ENCODE measurements around the gene BTC.

GRCh38 chr4:74734995-74735394, 59.3 kb downstream of the BTC start:
- TF ChIP-seq, protein P1, sequence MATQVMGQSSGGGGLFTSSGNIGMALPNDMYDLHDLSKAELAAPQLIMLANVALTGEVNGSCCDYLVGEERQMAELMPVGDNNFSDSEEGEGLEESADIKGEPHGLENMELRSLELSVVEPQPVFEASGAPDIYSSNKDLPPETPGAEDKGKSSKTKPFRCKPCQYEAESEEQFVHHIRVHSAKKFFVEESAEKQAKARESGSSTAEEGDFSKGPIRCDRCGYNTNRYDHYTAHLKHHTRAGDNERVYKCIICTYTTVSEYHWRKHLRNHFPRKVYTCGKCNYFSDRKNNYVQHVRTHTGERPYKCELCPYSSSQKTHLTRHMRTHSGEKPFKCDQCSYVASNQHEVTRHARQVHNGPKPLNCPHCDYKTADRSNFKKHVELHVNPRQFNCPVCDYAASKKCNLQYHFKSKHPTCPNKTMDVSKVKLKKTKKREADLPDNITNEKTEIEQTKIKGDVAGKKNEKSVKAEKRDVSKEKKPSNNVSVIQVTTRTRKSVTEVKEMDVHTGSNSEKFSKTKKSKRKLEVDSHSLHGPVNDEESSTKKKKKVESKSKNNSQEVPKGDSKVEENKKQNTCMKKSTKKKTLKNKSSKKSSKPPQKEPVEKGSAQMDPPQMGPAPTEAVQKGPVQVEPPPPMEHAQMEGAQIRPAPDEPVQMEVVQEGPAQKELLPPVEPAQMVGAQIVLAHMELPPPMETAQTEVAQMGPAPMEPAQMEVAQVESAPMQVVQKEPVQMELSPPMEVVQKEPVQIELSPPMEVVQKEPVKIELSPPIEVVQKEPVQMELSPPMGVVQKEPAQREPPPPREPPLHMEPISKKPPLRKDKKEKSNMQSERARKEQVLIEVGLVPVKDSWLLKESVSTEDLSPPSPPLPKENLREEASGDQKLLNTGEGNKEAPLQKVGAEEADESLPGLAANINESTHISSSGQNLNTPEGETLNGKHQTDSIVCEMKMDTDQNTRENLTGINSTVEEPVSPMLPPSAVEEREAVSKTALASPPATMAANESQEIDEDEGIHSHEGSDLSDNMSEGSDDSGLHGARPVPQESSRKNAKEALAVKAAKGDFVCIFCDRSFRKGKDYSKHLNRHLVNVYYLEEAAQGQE (IDR thresholded peaks at IDR 0.05; ENCODE audit: low read depth, low read length), result no peak
- no peak for TF ChIP-seq TEAD4 (IDR thresholded peaks at IDR 0.05; ENCODE audit: borderline replicate concordance, insufficient read depth)
- TF ChIP-seq ZBTB33 (IDR thresholded peaks at IDR 0.05; ENCODE audit: borderline replicate concordance, low read depth), result no peak
- TF ChIP-seq FOXM1 (IDR thresholded peaks at IDR 0.05; ENCODE audit: low read depth), result no peak
- no peak for TF ChIP-seq EP300 (IDR thresholded peaks at IDR 0.05; ENCODE audit: borderline replicate concordance in 1 of 2, low read depth in 1 of 2, low read length in 1 of 2)
- TF ChIP-seq SMC3 (IDR thresholded peaks at IDR 0.05; ENCODE audit: low read depth, low read length), result no peak

Data from SK-N-SH (cell line).